Mesenchymal stem cell (in vitro differentiated cells and primary cell): Measurements from ENCODE around the gene MYH9.

Experiments used
- DNase-seq: peaks from one replicate; pipeline ENCODE4 v3.0.0-alpha.2; 2013
- H2AFZ ChIP-seq: one replicate; pipeline ENCODE4 v1.6.1; 2013; ENCODE audit warnings: low read depth, mild to moderate bottlenecking, control low read depth, inconsistent platforms, low read length, moderate library complexity
- H2AK5ac ChIP-seq: 2 replicates; pipeline ENCODE4 v1.6.1; 2013; ENCODE audit warnings: low read length, moderate library complexity, mild to moderate bottlenecking, inconsistent platforms; ENCODE audit not compliant: severe bottlenecking
- H2BK120ac ChIP-seq: one replicate; pipeline ENCODE4 v1.6.1; 2013; ENCODE audit warnings: low read depth, mild to moderate bottlenecking, inconsistent platforms, low read length, moderate library complexity
- H2BK12ac ChIP-seq, 2 experiments: one replicate each; pipeline ENCODE4 v1.6.1; 2013; ENCODE audit warnings: inconsistent platforms in 2 of 2, low read length in 2 of 2, mild to moderate bottlenecking in 2 of 2, moderate library complexity in 2 of 2, control low read depth in 1 of 2
- H2BK15ac ChIP-seq: one replicate; pipeline ENCODE4 v1.6.1; 2013; ENCODE audit warnings: mild to moderate bottlenecking, low read depth, inconsistent platforms; ENCODE audit not compliant: poor library complexity, severe bottlenecking
- H2BK5ac ChIP-seq: 2 replicates; pipeline ENCODE4 v1.6.1; 2013; ENCODE audit warnings: low read depth, mild to moderate bottlenecking, low read length, control low read depth, inconsistent platforms; ENCODE audit not compliant: poor library complexity, severe bottlenecking
- H3K14ac ChIP-seq, 2 experiments: one replicate each; pipeline ENCODE4 v1.6.1; 2013; ENCODE audit warnings: inconsistent platforms in 2 of 2, low read length in 2 of 2, control low read depth in 1 of 2, mild to moderate bottlenecking in 1 of 2, moderate library complexity in 1 of 2
- H3K18ac ChIP-seq, 2 experiments: one replicate each; pipeline ENCODE4 v1.6.1; 2013; ENCODE audit warnings: inconsistent platforms in 2 of 2, low read length in 2 of 2, control low read depth in 1 of 2, low read depth in 1 of 2, mild to moderate bottlenecking in 1 of 2
- H3K23ac ChIP-seq, 2 experiments: one replicate each; pipeline ENCODE4 v1.6.1; 2013; ENCODE audit warnings: inconsistent platforms in 2 of 2, low read length in 2 of 2, mild to moderate bottlenecking in 2 of 2, moderate library complexity in 2 of 2, control low read depth in 1 of 2
- H3K27ac ChIP-seq: 2 replicates; pipeline ENCODE4 v1.5.1; 2013; ENCODE audit warnings: mild to moderate bottlenecking, moderate library complexity, low read length, control low read depth, inconsistent platforms; ENCODE audit not compliant: poor library complexity, severe bottlenecking
- H3K27me3 ChIP-seq, 2 experiments: 2 replicates each; pipeline versions ENCODE4 v1.6.1 to v1.7.0; 2013; ENCODE audit warnings: low read length in 2 of 2, mild to moderate bottlenecking in 2 of 2, moderate library complexity in 2 of 2, control low read depth in 1 of 2, inconsistent platforms in 1 of 2; ENCODE audit not compliant: control insufficient read depth in 1 of 2, insufficient read depth in 1 of 2
- H3K36me3 ChIP-seq, 2 experiments: 2 replicates each; pipeline versions ENCODE4 v1.6.1 to v1.7.0; 2013; ENCODE audit warnings: low read length in 2 of 2, control low read depth in 1 of 2, inconsistent platforms in 1 of 2, low read depth in 1 of 2, mild to moderate bottlenecking in 1 of 2; ENCODE audit not compliant: insufficient read depth in 2 of 2, control insufficient read depth in 1 of 2
- H3K4ac ChIP-seq, 2 experiments: one replicate each; pipeline ENCODE4 v1.6.1; 2013; ENCODE audit warnings: inconsistent platforms in 2 of 2, low read length in 2 of 2, mild to moderate bottlenecking in 2 of 2, moderate library complexity in 2 of 2, control low read depth in 1 of 2, low read depth in 1 of 2
- H3K4me1 ChIP-seq: 2 replicates; pipeline ENCODE4 v1.6.1; 2013; ENCODE audit warnings: low read depth, low read length, control low read depth; ENCODE audit not compliant: control insufficient read depth, insufficient read depth
- H3K4me2 ChIP-seq: 2 replicates; pipeline ENCODE4 v1.6.1; 2013; ENCODE audit warnings: low read length, mild to moderate bottlenecking, inconsistent platforms; ENCODE audit not compliant: poor library complexity, severe bottlenecking
- H3K4me3 ChIP-seq, 2 experiments: 2 replicates each; pipeline versions ENCODE4 v1.5.1 to v1.7.0; 2013; ENCODE audit warnings: low read length in 2 of 2, mild to moderate bottlenecking in 2 of 2, control low read depth in 1 of 2, low read depth in 1 of 2; ENCODE audit not compliant: insufficient read depth in 1 of 2
- H3K79me1 ChIP-seq: replicated peaks from 2 replicates; pipeline ENCODE4 v1.6.1; 2013; ENCODE audit warnings: mild to moderate bottlenecking, control low read depth, low read length, inconsistent platforms; ENCODE audit not compliant: poor library complexity, severe bottlenecking
- H3K9ac ChIP-seq: 2 replicates; pipeline ENCODE4 v1.7.0; 2013; ENCODE audit warnings: mild to moderate bottlenecking, low read length, moderate library complexity
- H3K9me3 ChIP-seq: 2 replicates; pipeline ENCODE4 v1.7.0; 2013; ENCODE audit warnings: mild to moderate bottlenecking, low read length; ENCODE audit not compliant: control insufficient read depth
- H4K8ac ChIP-seq: one replicate; pipeline ENCODE4 v1.6.1; 2013; ENCODE audit warnings: inconsistent platforms, mild to moderate bottlenecking, low read length, moderate library complexity
- H4K91ac ChIP-seq: one replicate; pipeline ENCODE4 v1.6.1; 2013; ENCODE audit warnings: mild to moderate bottlenecking, low read length, inconsistent platforms
- WGBS: methylation state at CpG from one replicate; pipeline ENCODE4 v1.1.7; 2013; ENCODE audit warnings: mixed read lengths; 5-methylcytosine and 5-hydroxymethylcytosine counted together

MYH9 gene

GRCh38 chr22:36340621-36341020 lies 47.1 kb downstream of the MYH9 start:
- Histone ChIP-seq H3K36me3 (peaks cover 77 to 82% of the 10 kb centered on the region in 2 experiments), H3K9me3 (no peaks in the 10 kb centered on the region), H4K8ac (peak overlapping the region; percentile 10), H3K23ac (no peak overlapping the region), H3K4me2 (no peak overlapping the region), H4K91ac (no peak overlapping the region), H3K4me3 (no peak overlapping the region), H2BK15ac (no peak overlapping the region), H3K14ac (peak overlapping the region in 1 of 2 experiments; percentile 88), H2AFZ (no peak overlapping the region), H2AK5ac (peak overlapping the region; percentile 44), H3K4me1 (peaks cover 45% of the 10 kb centered on the region), H3K27ac (peak overlapping the region; percentile 66), H3K27me3 (no peaks in the 10 kb centered on the region), H3K18ac (peak overlapping the region in 1 of 2 experiments; percentile 82), H3K9ac (no peak overlapping the region), H3K79me1 (no peaks in the 10 kb centered on the region), H3K4ac (no peak overlapping the region), H2BK12ac (peak overlapping the region in 1 of 2 experiments; percentile 64), H2BK5ac (no peak overlapping the region), H2BK120ac (no peak overlapping the region)
- WGBS = 74% methylated on average over 9 of the region's 9 CpGs
- no peak for DNase-seq

DNA sequence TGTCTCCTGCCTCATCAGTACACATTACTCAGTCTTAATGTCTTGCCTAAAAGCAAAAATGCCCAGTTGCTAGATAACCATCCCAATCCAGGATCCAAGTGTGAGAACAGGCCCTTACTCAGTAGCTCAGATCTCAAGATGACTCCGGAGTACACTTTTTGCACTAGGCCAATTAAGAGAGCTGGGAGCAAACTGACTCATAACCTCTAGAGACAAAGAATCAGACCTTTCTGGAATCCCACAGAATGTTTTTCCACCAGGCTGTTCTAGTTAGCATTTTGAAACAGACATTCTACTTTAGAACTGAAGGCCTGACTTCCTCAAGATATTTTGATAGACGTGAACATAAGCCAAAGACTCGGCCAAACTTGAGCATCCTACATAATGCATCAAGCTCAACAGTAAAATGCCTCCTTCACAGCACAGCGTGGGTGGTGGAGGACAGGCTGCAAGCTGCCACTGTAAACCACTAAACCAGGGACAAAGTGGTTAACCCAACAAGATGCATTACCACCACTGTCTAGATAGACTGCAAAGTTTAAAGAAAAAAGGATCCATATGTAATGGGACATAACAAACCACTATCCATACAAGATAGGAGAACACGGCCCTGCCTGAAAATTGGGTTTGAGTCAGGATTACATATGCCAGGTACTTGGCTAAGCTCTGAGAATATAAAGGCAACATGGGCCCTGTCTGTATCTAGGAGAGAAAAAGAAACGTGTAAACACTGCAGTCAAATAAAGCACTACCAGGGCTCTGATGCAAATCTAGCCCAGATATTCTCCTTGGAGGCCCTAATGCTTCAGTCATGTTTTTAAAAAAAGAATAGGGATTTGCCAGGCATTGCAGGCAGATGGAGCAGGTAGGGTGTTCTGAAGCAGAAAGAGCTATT lies 48.3 kb downstream of the MYH9 start:
- WGBS = 53% methylated on average over 6 of the region's 6 CpGs

GRCh38 chr22:36337365-36338130 lies 50.2 kb downstream of the MYH9 start:
- H3K23ac ChIP-seq = no peak overlapping the region
- peak overlapping the region; percentile 99 for H3K27ac ChIP-seq
- no peak overlapping the region for H3K14ac ChIP-seq
- H3K4ac ChIP-seq = no peak overlapping the region
- no peak for DNase-seq
- peaks cover 72 to 86% of the 10 kb centered on the region in 2 experiments for H3K36me3 ChIP-seq
- H3K79me1 ChIP-seq = no peaks in the 10 kb centered on the region
- H2BK12ac ChIP-seq = no peak overlapping the region
- no peak overlapping the region for H2AFZ ChIP-seq
- H2BK120ac ChIP-seq = no peak overlapping the region
- H2BK15ac ChIP-seq = no peak overlapping the region
- no peaks in the 10 kb centered on the region for H3K27me3 ChIP-seq
- peaks cover 52% of the 10 kb centered on the region for H3K4me1 ChIP-seq
- no peak overlapping the region for H4K8ac ChIP-seq
- peak overlapping the region; percentile 19 for H3K9ac ChIP-seq
- H4K91ac ChIP-seq = no peak overlapping the region
- no peak overlapping the region for H2BK5ac ChIP-seq
- WGBS = 68% methylated on average over 7 of the region's 8 CpGs
- H3K4me2 ChIP-seq = no peak overlapping the region
- no peak overlapping the region for H3K4me3 ChIP-seq
- H3K9me3 ChIP-seq = no peaks in the 10 kb centered on the region
- H2AK5ac ChIP-seq = peak overlapping the region; percentile 62
- peak overlapping the region in 1 of 2 experiments; percentile 18 for H3K18ac ChIP-seq

More for the DNA sequence above, 48.3 kb downstream of the MYH9 start:
- Histone ChIP-seq H3K4me3 (peak overlapping the region in 1 of 2 experiments; percentile 0), H2BK5ac (no peak overlapping the region), H3K79me1 (no peaks in the 10 kb centered on the region), H3K14ac (no peak overlapping the region), H3K4ac (peak overlapping the region in 1 of 2 experiments; percentile 68), H3K23ac (no peak overlapping the region), H3K9me3 (no peaks in the 10 kb centered on the region), H2AFZ (no peak overlapping the region), H3K27ac (peak overlapping the region; percentile 58), H2BK12ac (no peak overlapping the region), H3K27me3 (no peaks in the 10 kb centered on the region), H3K18ac (peak overlapping the region in 1 of 2 experiments; percentile 56), H2BK120ac (no peak overlapping the region), H4K8ac (no peak overlapping the region), H2BK15ac (no peak overlapping the region), H3K36me3 (peaks cover 78 to 82% of the 10 kb centered on the region in 2 experiments), H3K4me1 (peaks cover 53% of the 10 kb centered on the region), H2AK5ac (no peak overlapping the region), H4K91ac (no peak overlapping the region), H3K4me2 (no peak overlapping the region), H3K9ac (peak overlapping the region; percentile 55)
- peak; percentile 88 for DNase-seq
